Measurements from ENCODE around the gene USP20.

DNA sequence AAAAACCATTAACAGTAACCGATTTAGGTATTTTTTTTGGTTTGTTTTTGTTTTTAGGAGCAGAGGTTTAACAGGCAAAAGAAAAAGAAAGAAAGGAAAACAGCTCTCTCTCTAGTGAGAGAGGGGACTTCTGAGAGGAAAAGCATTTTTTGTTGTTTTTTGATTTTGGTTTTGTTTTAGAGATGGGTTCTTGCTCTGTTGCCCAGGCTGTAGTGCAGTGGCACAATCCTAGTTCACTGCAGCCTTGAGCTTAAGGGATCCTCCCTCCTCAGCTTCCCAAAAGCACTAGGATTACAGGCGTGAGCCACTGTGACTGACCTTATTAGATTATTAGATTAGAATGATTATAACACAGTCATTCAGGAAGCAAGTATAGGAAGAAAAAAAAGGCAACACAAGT, 10.1 kb downstream of the USP20 start:
- TF ChIP-seq, protein P1, sequence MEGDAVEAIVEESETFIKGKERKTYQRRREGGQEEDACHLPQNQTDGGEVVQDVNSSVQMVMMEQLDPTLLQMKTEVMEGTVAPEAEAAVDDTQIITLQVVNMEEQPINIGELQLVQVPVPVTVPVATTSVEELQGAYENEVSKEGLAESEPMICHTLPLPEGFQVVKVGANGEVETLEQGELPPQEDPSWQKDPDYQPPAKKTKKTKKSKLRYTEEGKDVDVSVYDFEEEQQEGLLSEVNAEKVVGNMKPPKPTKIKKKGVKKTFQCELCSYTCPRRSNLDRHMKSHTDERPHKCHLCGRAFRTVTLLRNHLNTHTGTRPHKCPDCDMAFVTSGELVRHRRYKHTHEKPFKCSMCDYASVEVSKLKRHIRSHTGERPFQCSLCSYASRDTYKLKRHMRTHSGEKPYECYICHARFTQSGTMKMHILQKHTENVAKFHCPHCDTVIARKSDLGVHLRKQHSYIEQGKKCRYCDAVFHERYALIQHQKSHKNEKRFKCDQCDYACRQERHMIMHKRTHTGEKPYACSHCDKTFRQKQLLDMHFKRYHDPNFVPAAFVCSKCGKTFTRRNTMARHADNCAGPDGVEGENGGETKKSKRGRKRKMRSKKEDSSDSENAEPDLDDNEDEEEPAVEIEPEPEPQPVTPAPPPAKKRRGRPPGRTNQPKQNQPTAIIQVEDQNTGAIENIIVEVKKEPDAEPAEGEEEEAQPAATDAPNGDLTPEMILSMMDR (conservative IDR thresholded peaks at IDR 0.05) = no peak
- no peak for TF ChIP-seq EZH2 (IDR thresholded peaks at IDR 0.05; ENCODE audit: low read depth)

All from PC-9 (cell line).